ENCODE data around the gene PXMP2. TPM values are rescaled to one million over a fixed set of nuclear protein-coding genes. Genes with fewer than 3 reads are reported as not detected.

The PXMP2 gene
- total and polyA plus RNA-seq, 11 donors, result 23.9 to 149 (median 39.7) TPM

- intact Hi-C loops (cut with DNase I), result no loop called here
- TF ChIP-seq, protein P1, sequence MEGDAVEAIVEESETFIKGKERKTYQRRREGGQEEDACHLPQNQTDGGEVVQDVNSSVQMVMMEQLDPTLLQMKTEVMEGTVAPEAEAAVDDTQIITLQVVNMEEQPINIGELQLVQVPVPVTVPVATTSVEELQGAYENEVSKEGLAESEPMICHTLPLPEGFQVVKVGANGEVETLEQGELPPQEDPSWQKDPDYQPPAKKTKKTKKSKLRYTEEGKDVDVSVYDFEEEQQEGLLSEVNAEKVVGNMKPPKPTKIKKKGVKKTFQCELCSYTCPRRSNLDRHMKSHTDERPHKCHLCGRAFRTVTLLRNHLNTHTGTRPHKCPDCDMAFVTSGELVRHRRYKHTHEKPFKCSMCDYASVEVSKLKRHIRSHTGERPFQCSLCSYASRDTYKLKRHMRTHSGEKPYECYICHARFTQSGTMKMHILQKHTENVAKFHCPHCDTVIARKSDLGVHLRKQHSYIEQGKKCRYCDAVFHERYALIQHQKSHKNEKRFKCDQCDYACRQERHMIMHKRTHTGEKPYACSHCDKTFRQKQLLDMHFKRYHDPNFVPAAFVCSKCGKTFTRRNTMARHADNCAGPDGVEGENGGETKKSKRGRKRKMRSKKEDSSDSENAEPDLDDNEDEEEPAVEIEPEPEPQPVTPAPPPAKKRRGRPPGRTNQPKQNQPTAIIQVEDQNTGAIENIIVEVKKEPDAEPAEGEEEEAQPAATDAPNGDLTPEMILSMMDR (IDR thresholded peaks at IDR 0.05), result no peak
- Histone ChIP-seq H3K4me1 (no peaks in the 10 kb centered on the region), H3K27me3 (no peaks in the 10 kb centered on the region), H3K4me3 (no peak overlapping the region), H3K27ac (no peak overlapping the region), H3K36me3 (peaks cover 0 to 80% (median 59%) of the 10 kb centered on the region in 9 donors), H3K9me3 (no peaks in the 10 kb centered on the region)
- ATAC-seq (no peak), DNase-seq (no peak)
- 94 to 96% (median 96%) methylated on average over 12 of the region's 12 CpGs for WGBS, 4 donors
These were observed 47.3 kb upstream of the PXMP2 start for GRCh38 chr12:132639956-132640520.

- DNase-seq (no peak), ATAC-seq (no peak)
- Histone ChIP-seq H3K27ac (no peak overlapping the region), H3K4me1 (no peaks in the 10 kb centered on the region), H3K27me3 (no peaks in the 10 kb centered on the region), H3K36me3 (peaks cover 0 to 74% (median 52%) of the 10 kb centered on the region in 9 donors), H3K4me3 (no peak overlapping the region), H3K9me3 (no peaks in the 10 kb centered on the region)
- intact Hi-C loops (cut with DNase I), result no loop called here
- TF ChIP-seq, protein P1 (IDR thresholded peaks at IDR 0.05), result no peak
- TF ChIP-seq POLR2A (IDR thresholded peaks at IDR 0.05), result no peak
- WGBS, 4 donors, result 85 to 94% (median 87%) methylated on average over 8 to 10 of the region's 10 CpGs
These were observed 46.5 kb upstream of the PXMP2 start for GRCh38 chr12:132640936-132641335.

DNA sequence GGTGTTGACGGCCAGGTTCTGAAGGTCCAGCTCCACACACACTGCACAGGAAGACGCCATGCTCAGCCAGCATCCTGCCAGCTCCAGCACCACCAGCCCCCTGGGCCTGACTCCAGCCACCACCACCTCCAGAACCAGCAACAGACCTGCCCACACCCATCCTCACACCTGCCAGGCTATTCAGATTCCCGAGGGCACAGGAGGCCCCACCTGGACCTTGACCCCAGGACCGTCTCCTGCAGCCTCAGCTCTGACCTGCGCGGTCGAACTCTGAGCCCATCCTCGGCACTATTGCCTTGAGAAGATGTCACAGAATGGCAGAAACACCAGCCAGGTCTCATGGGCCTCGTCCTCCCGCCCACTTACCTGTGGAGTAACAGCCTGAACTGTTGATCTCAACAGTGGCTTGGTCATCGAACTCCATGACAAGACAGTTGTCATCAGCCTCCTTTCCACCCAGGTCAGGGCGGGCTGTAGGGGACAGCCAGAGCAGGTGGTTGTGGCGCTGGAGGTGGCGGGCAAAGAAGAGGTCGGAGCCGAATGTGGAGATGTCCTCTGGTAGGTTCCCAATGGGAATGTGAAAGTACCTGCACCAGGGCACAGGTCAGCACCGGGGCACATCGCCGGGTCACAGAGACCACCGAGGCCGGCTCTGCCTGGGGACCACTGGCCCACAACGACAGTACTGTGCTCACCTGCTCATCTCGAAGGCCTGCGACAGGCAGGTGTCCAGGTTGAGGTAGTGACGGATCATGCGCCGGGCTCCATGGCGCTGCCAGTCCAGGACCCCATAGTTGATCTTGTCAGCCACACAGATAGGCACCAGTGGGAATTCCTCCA is 45.4 kb upstream of the PXMP2 start:
- Histone ChIP-seq H3K27me3 (no peaks in the 10 kb centered on the region), H3K4me3 (no peak overlapping the region), H3K4me1 (no peaks in the 10 kb centered on the region), H3K36me3 (peaks cover 0 to 74% (median 55%) of the 10 kb centered on the region in 9 donors), H3K27ac (no peak overlapping the region), H3K9me3 (no peaks in the 10 kb centered on the region)
- intact Hi-C loops (cut with DNase I), result no loop called here
- no peak for ATAC-seq
- 96 to 98% (median 97%) methylated on average over 25 to 28 of the region's 28 CpGs for WGBS, 4 donors
- DNase-seq, result no peak
- TF ChIP-seq, protein P1 (IDR thresholded peaks at IDR 0.05), result no peak
- TF ChIP-seq POLR2A (IDR thresholded peaks at IDR 0.05), result no peak

Data from heart left ventricle (tissue), 16 donors.